HL-60 (cell line): ENCODE data around the gene DHRS1.

Experiments
- DNase-seq, 2 experiments: peaks; one replicate each; pipeline ENCODE4 v3.0.0-alpha.2; 2010 to 2020; ENCODE audit warnings: low read depth in 1 of 2, low spot score in 1 of 2
- H3K27ac ChIP-seq: fragments of 250-450 bp; sonication (Bioruptor Pico); replicated peaks from 2 replicates; pipeline ENCODE4 v1.5.1; 2020; ENCODE audit warnings: mild to moderate bottlenecking, moderate library complexity
- H3K27me3 ChIP-seq: fragments of 250-450 bp; sonication (Bioruptor Pico); 2 replicates; pipeline ENCODE4 v1.5.1; 2021; ENCODE audit warnings: mild to moderate bottlenecking, moderate library complexity; ENCODE audit not compliant: insufficient read depth, poor library complexity, severe bottlenecking
- H3K4me3 ChIP-seq: replicated peaks from 2 replicates; pipeline ENCODE4 v1.5.1; 2011; ENCODE audit warnings: mild to moderate bottlenecking, control low read depth, low read length; ENCODE audit not compliant: insufficient read depth
- CTCF ChIP-seq: IDR thresholded peaks from one replicate; pipeline ENCODE4 v1.5.1; 2011; ENCODE audit warnings: low read length, control low read depth, inconsistent platforms; ENCODE audit not compliant: insufficient read depth
- GABPA ChIP-seq: IDR thresholded peaks from 2 replicates; pipeline ENCODE4 v1.6.1; 2012; ENCODE audit warnings: low read depth
- POLR2AphosphoS5 ChIP-seq: IDR thresholded peaks from 2 replicates; pipeline ENCODE4 v1.6.1; 2012; ENCODE audit warnings: low read depth
- REST ChIP-seq: IDR thresholded peaks from 2 replicates; pipeline ENCODE4 v1.6.1; 2012; ENCODE audit warnings: low read depth; ENCODE audit not compliant: insufficient replicate concordance
- SPI1 ChIP-seq: IDR thresholded peaks from 2 replicates; pipeline ENCODE4 v1.6.1; 2012; ENCODE audit warnings: low read depth, mild to moderate bottlenecking, borderline replicate concordance

The DHRS1 gene

GRCh38 chr14:24304019-24304387, 4.4 kb upstream of the DHRS1 start:
- DNase-seq: no peak
- TF ChIP-seq REST (no peak), GABPA (no peak), CTCF (no peak), SPI1 (no peak), POLR2AphosphoS5 (no peak)
- H3K27me3 ChIP-seq: no peaks in the 10 kb centered on the region
- no peak overlapping the region for H3K27ac ChIP-seq
- H3K4me3 ChIP-seq: no peak overlapping the region

- no peak for DNase-seq
- no peak for TF ChIP-seq SPI1
- no peak for TF ChIP-seq GABPA
- no peak for TF ChIP-seq REST
- no peak for TF ChIP-seq CTCF
- TF ChIP-seq POLR2AphosphoS5: no peak
Observed at GRCh38 chr14:24300326-24300980, 873 bp upstream of the DHRS1 start.

GRCh38 chr14:24298892-24299254, 707 bp downstream of the DHRS1 start:
- DNase-seq: peak in 1 of 2 experiments; percentile 53
- Histone ChIP-seq H3K4me3 (peak overlapping the region; percentile 97), H3K27me3 (no peaks in the 10 kb centered on the region), H3K27ac (peak overlapping the region; percentile 75)
- TF ChIP-seq POLR2AphosphoS5: no peak

More at GRCh38 chr14:24300326-24300980, 873 bp upstream of the DHRS1 start:
- H3K27ac ChIP-seq: peak overlapping the region; percentile 75
- peak overlapping the region; percentile 97 for H3K4me3 ChIP-seq
- no peaks in the 10 kb centered on the region for H3K27me3 ChIP-seq

- Histone ChIP-seq H3K27ac (peak overlapping the region; percentile 5), H3K4me3 (no peak overlapping the region), H3K27me3 (no peaks in the 10 kb centered on the region)
- TF ChIP-seq REST: no peak
- no peak for TF ChIP-seq GABPA
- no peak for TF ChIP-seq SPI1
- no peak for TF ChIP-seq POLR2AphosphoS5
- TF ChIP-seq CTCF: peak; percentile 0
- peak in 1 of 2 experiments; percentile 48 for DNase-seq
Observed at GRCh38 chr14:24297190-24297964, 2.2 kb downstream of the DHRS1 start.
